ENCODE results near the gene GCLC. TPM values are rescaled to one million over a fixed set of nuclear protein-coding genes. Genes with fewer than 3 reads are reported as not detected.
"Not testable (repeated sequence)": the region's sequence is repeated elsewhere in the genome, so short reads cannot be mapped to it uniquely, and the experiment has no call there.

Gene GCLC
- total and polyA plus RNA-seq, 2 experiments from 2014 or later, result 16.9 to 40.3 TPM

GRCh38 chr6:53556986-53557715 is 12.2 kb upstream of the GCLC start (continued):
- TF ChIP-seq ZNF462 (CRISPR knock-in tag; IDR thresholded peaks at IDR 0.05) (no peak), CTCF (conservative IDR thresholded peaks at IDR 0.05; ENCODE audit: low read depth in 2 of 2) (no peak), CREB1 (CRISPR knock-in tag; IDR thresholded peaks at IDR 0.05; ENCODE audit: low read depth) (no peak)

- peaks cover 12% of the 10 kb centered on the region; the same call in 1 of the 2 replicates for H3K9me2 ChIP-seq (ENCODE audit: insufficient read depth)
- not testable (repeated sequence) for H3K4me1 ChIP-seq (ENCODE audit: insufficient read depth); H3K27ac ChIP-seq (ENCODE audit: low read depth); H3F3A ChIP-seq (replicated peaks; ENCODE audit: low read depth); ATAC-seq; H4K20me1 ChIP-seq (replicated peaks; ENCODE audit: insufficient read depth); H3K27me3 Mint-ChIP-seq (ENCODE audit: insufficient read depth, low read depth, poor library complexity); H3K4me3 ChIP-seq; H3K27ac Mint-ChIP-seq; H3K4me1 Mint-ChIP-seq; H3K79me2 ChIP-seq (replicated peaks; ENCODE audit: insufficient read depth); H3K4me2 ChIP-seq; H2AFZ ChIP-seq; H3K4me3 Mint-ChIP-seq; H3K27me3 ChIP-seq (ENCODE audit: insufficient read depth); DNase-seq (ENCODE audit: low spot score)
- Mint-ChIP-seq H3K36me3 (ENCODE audit: low read depth) (peaks cover 25% of the 10 kb centered on the region), H3K9me3 (peaks cover 52% of the 10 kb centered on the region)
- H3K36me3 ChIP-seq (ENCODE audit: insufficient read depth), result peaks cover 14% of the 10 kb centered on the region
These were observed 8.7 kb upstream of the GCLC start for GRCh38 chr6:53553600-53553999.

- H3K27ac ChIP-seq (ENCODE audit: low read depth); H2AFZ ChIP-seq; H3F3A ChIP-seq (replicated peaks; ENCODE audit: low read depth); H4K20me1 ChIP-seq (replicated peaks; ENCODE audit: insufficient read depth); H3K4me1 ChIP-seq (ENCODE audit: insufficient read depth); ATAC-seq; H3K79me2 ChIP-seq (replicated peaks; ENCODE audit: insufficient read depth); H3K4me3 Mint-ChIP-seq; H3K4me3 ChIP-seq; H3K27me3 ChIP-seq (ENCODE audit: insufficient read depth); H3K4me2 ChIP-seq; H3K36me3 ChIP-seq (ENCODE audit: insufficient read depth); H3K27ac Mint-ChIP-seq; DNase-seq (ENCODE audit: low spot score): not testable (repeated sequence)
- Mint-ChIP-seq H3K36me3 (ENCODE audit: low read depth) (peaks cover 16% of the 10 kb centered on the region), H3K9me3 (peaks cover 37% of the 10 kb centered on the region), H3K4me1 (peaks cover 12% of the 10 kb centered on the region; the same call in 1 of the 3 replicates), H3K27me3 (ENCODE audit: insufficient read depth, low read depth, poor library complexity) (peaks cover 11% of the 10 kb centered on the region)
- peaks cover 12% of the 10 kb centered on the region; the same call in 1 of the 2 replicates for H3K9me2 ChIP-seq (ENCODE audit: insufficient read depth)
These were observed 6.8 kb upstream of the GCLC start for GRCh38 chr6:53551681-53552080.
